Erythroblast (primary cell): ENCODE data around the gene NRG3.
A peak's percentile ranks its signal among the peaks of the same experiment; 100 is the strongest.

ENCODE experiments used
- DNase-seq, 2 experiments: peaks; one replicate each; lab custom pipeline; 2025; lab: John Stamatoyannopoulos, UW
- GATA1 ChIP-seq: IDR thresholded peaks from 2 replicates; pipeline ENCODE4 v1.6.1; 2011; ENCODE audit warnings: low read depth, mild to moderate bottlenecking, control low read depth, low read length, moderate library complexity
- POLR2A ChIP-seq: IDR thresholded peaks from 2 replicates; pipeline ENCODE4 v1.6.1; 2011; ENCODE audit warnings: mild to moderate bottlenecking, low read length

NRG3 gene

DNA sequence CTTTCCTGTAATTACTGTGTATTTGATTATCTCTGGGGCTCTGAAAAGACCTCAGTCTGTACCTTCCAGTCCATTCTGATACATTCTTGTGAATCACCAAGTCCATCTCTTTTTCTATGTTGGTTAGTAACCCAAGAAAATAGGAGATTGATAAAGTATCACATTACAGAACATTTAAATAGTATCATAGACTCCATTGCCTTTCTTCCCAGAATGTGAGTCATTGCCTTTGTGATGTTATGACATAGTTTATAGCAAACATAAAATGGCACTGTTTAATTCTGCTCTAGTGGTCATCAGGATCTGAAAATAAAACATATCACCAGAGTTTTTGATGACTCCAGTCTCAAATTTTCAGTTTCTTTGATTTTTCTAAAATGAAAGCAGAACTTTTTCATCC, 78.4 kb downstream of the NRG3 start:
- no peak for DNase-seq
- TF ChIP-seq POLR2A: no peak
- no peak for TF ChIP-seq GATA1

DNA sequence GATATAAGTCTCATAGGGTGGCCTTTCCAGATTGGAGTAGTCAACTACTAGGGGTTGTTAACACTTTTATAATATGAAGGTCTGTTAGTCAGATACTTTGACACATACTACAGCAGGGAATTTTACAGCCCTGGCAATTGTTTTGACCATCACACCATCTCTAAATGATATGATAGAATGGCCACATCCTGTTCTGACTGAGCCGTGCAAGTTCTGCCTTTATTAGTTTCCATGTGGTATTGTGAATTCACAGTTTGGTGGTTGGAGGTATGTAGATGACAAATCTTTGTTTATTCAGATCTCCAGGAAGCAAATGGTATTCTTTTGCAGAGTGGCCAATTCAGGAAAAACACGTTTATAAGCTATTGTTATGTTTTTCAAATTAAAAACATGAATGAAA, 83.0 kb downstream of the NRG3 start:
- DNase-seq: no peak
- no peak for TF ChIP-seq POLR2A
- TF ChIP-seq GATA1: no peak

DNA sequence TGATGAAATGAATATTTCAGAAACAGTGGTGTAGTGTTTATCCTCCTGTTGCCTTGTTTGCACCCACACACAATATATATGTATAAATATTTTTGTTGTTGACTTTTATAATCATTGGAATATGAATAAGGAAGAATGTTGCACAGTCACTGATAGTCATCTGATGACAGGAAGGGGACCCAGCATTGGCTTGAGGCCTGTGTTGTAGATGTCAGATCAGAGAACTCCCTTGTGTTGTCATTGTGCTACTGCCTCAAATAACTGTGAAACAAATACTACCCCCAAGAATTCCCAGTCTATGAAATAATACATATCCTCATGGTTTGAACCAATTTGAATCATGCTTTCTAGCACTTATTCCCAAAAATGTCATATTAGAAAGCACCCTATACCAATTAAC, 84.0 kb downstream of the NRG3 start:
- TF ChIP-seq GATA1 (no peak), POLR2A (no peak)
- no peak for DNase-seq

GRCh38 chr10:81961451-81962184, 86.6 kb downstream of the NRG3 start:
- TF ChIP-seq GATA1 (no peak), POLR2A (no peak)
- DNase-seq: no peak

DNA sequence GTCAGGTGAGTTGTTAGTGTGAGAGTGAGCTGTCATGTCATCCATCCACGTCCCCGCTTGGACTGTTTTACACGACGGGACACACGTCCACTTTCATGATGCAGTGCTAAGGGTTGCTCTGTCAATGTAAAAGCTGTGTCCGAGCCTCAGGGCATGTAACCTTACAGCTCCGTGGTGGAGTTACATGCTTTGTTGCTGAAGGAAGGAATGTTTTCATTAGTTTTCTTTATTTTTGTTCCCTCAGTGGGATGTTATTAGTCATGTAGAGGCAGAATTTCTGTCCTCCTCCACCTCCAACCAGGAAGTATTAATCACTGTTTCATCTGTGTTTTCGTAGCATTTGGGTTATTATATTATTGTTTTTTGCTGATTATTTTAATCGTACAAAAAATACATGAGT, 88.6 kb downstream of the NRG3 start:
- TF ChIP-seq GATA1: no peak
- TF ChIP-seq POLR2A: no peak
- DNase-seq: no peak

DNA sequence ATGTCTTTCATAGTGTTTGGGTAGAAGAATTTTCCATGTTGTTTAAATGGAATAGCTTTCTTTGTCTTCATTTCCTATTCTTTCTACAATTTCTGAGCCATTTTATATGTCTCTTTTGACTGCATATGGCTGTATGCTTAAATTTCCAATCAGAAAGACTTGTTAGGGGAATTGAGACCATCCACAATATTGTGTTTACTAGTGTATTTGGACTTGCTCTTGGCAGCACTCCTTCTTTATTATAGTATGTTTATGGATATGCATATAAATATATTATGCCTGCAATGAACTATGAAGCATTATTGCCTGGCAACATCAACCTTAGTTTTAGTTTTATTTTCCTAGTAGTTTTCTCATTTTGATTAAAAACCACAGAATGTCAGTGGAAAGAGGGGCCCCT, 92.7 kb downstream of the NRG3 start:
- no peak for DNase-seq
- no peak for TF ChIP-seq POLR2A
- TF ChIP-seq GATA1: no peak

GRCh38 chr10:81969136-81969535, 94.1 kb downstream of the NRG3 start:
- no peak for DNase-seq
- TF ChIP-seq GATA1 (no peak), POLR2A (no peak)

DNA sequence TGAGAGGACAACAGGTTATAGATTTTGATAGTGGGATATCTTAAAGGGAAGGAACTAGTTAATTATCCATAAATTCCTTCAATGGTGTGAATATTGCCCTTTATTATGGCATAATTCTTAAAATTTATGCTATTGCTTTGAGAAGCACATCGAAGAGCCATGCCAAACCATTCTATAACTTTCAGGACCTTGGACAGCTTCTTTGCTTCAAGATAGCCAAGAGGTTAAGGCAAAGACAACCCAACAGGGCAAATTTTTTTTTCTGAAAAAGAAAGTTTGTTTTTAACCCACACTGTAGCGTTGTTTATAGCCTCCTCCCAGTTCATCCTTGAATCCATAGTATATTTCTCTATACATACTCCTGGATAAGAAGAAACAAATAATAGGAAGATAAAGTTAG, 103.2 kb downstream of the NRG3 start:
- TF ChIP-seq GATA1 (no peak), POLR2A (no peak)
- DNase-seq: peak; percentile 8 to 17

GRCh38 chr10:81981724-81982123, 106.7 kb downstream of the NRG3 start:
- TF ChIP-seq POLR2A (no peak), GATA1 (no peak)
- no peak for DNase-seq

DNA sequence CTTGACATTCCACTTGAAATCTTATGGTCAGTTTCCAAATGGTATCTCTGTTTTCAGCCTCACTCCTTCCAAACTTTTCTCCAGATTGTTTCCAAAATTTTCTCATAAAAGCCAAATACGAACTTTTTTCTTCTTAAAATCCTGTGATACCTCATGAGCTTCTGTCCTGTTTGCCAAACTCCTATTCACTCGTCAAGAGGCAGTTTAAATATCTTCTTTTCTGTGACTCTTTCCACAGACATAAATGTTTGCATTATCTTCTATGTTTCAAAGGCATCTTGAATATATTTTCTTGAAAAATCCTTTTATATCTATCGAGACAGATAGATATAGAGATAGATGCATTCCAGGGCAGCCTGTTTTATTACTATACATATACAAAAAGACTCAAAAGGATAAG, 109.4 kb downstream of the NRG3 start:
- TF ChIP-seq GATA1 (no peak), POLR2A (no peak)
- no peak for DNase-seq

DNA sequence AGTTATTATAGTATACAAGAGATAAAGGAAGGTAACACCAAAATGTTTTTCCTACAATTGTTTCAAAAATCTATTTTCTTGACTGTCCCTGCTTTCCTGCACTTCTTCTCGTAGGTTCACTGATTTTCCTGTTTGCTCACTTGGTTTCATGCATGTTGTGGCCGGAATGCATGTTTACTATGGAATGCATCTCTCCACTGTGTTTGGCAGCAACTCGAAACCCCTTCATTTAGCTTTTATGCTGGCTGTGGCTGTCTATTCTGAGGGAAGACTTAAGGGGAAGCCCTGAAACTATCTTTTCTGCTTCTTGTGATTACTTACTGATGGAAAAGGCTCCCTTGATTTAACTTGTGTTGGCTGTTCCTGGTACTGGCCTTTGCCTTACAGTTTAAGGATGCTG, 120.3 kb downstream of the NRG3 start:
- TF ChIP-seq GATA1: no peak
- TF ChIP-seq POLR2A: no peak
- no peak for DNase-seq

DNA sequence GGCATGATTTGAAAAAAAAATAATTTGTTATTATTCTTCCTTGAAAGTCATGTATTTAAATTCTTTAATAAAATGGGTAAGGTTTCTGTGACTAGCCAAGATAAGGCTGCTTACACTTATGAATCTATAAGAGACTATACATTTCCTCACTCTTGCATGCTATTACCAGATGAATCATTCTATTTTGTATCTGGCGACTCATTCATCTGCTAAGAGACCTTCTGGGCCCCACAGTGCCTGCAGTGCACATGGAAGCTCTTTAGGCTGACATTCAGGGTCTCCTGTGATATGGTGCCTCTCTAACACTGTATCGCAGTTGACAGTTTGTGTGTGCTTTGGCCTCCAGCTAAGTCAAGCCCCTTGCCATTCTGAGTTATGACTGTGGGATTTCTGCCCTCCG, 121.9 kb downstream of the NRG3 start:
- no peak for DNase-seq
- TF ChIP-seq POLR2A: no peak
- TF ChIP-seq GATA1: no peak

- DNase-seq: no peak
Observed at GRCh38 chr10:82020999-82021398, 146.0 kb downstream of the NRG3 start.

GRCh38 chr10:82027711-82028110, 152.7 kb downstream of the NRG3 start:
- no peak for DNase-seq
- TF ChIP-seq POLR2A: no peak
- TF ChIP-seq GATA1: no peak

More at GRCh38 chr10:82020999-82021398, 146.0 kb downstream of the NRG3 start:
- no peak for TF ChIP-seq POLR2A

DNA sequence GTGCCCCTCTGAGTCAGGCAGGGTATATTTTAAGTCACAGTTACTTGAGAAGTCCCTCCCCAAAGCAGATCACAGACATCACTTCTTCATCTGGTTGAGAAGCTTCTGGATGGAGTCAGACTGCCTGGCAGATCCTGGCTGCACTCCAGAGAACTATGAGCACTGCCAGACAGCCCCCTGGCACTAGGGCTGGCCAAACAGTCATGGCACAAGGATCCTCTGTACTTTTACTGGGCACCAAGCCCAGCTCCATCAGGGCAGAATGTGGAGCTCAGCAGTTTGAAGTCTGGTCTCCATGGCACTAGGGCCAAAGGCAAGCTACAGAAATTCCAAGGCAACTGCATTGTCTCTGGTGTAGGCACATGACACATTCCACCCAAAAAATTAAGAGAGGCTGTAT, 162.1 kb downstream of the NRG3 start:
- DNase-seq: no peak
- TF ChIP-seq GATA1 (no peak), POLR2A (no peak)
